GM21390 (cell line): ENCODE data around the gene NFKB2.

Experiments used
- ATAC-seq: cut with Tn5 transposase; IDR thresholded peaks from one replicate; pipeline ENCODE4 v1.9.1; 2021; ENCODE audit not compliant: unreplicated experiment

The NFKB2 gene

GRCh38 chr10:102407425-102408130 is 12.1 kb downstream of the NFKB2 start:
- no peak for ATAC-seq

DNA sequence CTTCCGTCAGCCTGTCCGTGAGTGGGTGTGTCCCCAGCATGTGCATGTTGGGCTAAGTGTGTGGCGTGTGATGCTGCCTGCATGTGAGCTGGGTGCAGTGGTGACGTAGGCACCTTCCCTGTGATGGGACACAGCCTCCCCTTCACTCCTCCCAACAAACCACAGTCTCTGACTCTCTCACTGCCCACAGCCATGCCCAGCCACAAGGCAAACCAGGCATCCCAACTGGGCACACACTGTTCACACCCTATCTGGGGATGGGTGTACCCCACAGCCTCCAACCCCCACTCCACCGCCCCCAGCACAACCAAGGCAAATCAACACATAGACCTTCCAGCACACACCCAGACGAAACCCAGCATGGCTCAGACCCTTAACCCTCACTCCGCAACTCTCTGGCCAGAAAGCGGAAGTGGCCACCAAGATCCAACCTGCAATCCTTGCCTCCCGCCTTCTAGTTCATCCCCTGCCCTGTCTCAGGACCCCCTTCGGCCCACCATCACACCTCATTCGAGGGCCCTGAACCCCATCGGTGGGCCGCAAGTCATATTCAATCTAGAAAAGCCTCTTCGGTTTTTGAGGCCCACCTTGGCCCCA is 12.7 kb downstream of the NFKB2 start:
- ATAC-seq, result no peak

GRCh38 chr10:102408728-102409603 is 13.5 kb downstream of the NFKB2 start:
- no peak for ATAC-seq

DNA sequence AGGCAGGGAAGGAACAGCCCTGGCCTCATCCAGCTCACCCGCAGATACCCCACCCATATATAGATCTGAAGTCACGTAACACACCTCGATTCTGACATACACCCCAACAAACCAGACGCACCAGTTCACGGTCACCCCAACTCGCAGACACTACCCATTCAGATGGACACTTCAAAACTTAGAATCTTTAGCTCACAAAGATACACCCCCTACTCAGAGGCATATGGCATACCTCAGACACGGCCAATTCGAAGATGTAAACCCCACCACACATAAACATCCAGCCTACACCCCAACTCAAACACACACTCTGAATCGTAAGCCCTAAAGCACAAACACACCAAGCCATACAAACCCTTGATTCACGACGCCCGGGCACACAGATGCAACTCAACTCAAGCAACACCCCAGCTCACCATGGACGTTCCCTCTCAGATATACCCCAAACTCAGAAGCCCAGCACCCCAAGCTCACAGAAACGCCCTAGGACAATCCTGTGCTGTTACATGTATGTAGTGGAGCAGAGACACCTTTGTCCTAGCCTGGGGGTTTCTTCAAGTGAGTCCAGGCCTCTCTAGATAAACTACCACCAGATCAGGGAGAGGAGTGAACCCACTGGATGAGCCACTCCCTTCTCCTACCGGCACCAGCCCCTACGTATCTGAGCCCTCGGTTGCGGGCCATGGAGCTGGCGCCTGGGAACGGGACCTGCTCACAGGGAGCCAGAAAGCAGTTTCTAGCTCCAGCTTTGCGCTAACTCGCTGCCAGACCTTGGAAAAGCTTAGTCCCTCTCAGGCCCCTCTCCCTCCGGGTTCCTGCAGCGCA is 14.3 kb downstream of the NFKB2 start:
- ATAC-seq, result no peak

DNA sequence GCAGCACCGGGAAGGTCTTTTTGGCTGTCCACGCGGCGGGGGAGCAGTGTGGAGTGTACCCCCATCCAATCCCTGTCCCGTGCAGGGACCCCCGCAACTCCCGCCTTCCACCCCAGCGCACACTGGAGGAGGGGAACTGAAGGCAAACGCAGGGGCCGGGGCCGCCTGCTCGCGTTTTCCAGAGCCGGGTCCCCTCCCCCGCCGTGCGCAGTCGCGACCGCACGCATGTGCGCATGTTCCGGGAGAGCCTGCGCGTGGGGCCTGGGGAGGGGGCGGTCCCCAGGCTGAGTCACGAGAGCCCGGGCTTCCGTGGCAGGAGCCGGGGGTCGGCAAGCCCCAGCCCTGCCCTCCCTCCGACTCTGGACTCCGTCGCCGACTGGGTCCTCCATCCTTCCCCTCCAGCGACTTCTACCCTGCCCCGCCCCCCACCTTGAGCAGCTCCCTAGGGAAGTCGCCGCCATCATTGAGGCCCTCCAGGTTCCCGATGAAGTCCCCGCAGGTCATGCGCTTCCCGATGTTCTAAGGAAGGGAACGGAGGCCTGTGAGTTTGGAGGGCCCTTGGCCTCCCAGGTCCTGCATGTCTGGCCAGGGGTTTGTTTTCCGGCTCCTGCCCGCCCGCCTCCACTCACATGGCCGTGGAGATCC is 15.0 kb downstream of the NFKB2 start:
- ATAC-seq, result no peak

GRCh38 chr10:102411341-102412255 is 16.1 kb downstream of the NFKB2 start:
- ATAC-seq, result no peak

DNA sequence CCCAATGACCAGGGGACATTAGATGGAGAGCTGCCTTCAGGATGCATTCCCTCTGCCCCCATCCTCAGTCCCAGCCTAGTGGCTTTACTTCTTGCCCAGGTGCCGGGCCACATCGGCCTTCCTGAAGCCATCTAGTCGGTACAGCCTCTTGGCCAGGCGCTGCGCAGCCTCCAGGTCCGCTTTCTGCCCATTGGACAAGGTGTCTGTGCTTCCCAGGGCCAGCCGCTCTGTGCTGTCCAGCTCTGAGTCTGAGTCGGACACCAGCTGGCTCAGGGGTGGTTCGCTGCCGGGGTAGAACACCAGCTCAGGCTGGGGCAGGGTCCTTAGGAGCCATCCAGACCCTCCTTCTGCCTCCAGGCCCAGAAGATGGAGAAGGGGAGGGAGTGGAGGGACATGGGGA is 16.8 kb downstream of the NFKB2 start:
- ATAC-seq, result no peak

DNA sequence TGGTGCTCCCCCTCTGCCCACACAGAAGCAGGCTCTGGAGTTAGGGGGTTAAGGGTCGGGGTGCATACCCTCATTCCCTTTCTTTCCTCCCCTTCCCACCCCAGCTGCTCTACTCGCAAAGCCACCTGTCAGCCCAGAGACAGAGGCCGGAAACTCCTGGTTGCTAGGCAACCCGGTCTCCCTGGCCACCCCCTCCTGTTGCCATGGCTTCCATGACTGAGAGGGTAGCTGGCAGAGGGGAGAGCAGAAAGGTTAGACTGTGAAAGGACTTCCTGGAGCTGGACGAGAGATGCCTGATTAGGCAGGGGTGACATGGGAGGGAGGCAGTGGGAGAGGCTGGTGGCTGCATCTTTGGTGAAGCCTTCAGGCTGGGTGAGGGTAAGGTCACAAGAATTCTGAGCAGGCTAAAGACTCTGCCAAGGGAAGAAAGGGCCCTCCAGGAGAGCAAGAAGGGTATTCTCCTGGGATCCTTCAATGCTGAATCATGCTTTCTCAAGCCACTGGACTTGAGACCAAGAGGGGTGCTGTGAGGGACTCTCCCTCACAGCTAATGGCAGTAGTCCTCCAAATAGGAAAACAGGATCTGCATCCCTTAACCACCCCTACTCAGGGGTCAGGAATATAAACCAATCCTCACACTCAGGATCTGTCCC is 17.7 kb downstream of the NFKB2 start:
- no peak for ATAC-seq

DNA sequence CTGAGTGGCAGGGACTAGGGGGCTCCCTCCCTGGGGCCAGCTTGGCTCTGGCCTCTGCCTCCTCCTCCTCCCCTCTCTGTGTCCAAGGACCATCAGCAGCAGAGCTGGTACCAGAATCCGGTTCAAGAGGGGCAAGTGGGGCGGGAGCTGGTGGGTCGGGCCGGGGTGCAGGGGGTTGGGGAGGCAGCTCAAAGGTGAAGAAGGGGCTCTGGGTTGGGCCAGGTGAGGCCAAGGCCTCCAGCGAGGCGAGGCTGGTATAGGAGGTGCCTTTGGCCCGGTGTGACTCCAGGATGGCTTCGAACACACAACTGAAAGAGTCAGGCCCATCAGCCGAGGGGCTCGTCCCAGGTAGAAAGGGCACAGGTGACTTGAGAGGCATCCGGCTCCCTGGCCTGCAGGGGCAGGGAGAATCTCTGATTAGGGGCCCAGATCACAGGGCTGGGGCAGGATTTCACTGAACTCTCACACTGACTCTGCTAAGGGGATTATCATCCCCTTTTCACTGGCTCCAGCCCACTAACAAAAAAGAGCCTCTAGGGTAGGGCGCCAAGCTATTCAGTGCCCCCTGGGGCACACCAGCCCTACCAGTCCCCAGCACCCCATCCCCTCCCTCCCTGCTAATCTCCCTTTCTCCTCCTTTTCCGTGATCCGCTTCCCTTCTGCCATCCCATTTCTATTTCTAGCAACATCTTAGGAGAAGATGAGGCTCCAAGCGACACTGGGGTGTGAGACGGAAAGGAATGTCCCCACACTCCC is 18.5 kb downstream of the NFKB2 start:
- ATAC-seq, result no peak

DNA sequence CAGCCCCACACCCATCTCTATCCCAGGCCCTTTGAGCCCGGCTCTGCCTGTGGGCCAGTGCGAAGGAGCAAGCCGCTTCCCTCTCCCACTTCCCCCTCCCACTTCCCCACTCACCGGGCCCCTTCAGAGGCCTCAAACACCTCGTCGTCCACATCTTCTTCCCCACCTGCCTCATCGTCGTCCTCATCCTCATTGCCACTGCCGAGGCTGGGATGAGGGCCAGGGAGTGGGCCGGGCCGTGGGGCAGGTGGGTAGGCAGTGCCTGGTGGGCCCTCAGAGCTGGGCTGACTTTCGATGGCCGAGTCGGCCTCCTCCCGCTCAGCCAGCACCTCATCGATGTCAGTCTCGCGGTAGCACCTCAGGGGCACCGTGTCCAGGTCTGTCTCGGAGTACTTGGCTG is 19.2 kb downstream of the NFKB2 start:
- ATAC-seq, result no peak

DNA sequence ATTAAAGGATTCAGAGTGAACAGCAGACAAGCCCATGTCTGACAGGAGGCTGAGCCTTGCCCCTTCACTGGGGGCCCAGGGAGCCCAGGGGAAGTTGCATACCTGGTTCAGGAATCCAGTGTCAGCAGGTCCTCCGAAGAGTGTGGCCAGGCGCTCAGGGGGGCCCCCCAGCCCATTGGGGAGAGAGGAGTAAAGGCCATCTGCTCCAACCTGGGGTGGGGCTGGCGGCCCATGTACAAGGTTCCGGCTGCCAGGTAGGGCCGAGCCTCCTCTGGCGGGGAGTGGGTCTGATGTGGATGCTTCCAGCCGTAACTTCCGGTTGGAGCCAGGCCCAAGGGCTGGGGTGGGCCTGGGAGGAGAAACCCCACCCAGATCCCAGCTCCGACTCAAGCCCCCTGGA is 20.8 kb downstream of the NFKB2 start:
- ATAC-seq, result no peak

GRCh38 chr10:102416695-102417094 is 21.2 kb downstream of the NFKB2 start:
- ATAC-seq, result no peak

GRCh38 chr10:102418622-102419268 is 23.2 kb downstream of the NFKB2 start, which contains the start of gene PSD:
TSS of gene PSD (minus strand) at chr10:102418785. CDS start at chr10:102417038, 1,747 bp downstream.
- no peak for ATAC-seq

- no peak for ATAC-seq
Observed at GRCh38 chr10:102419269-102420180, 24.0 kb downstream of the NFKB2 start.

DNA sequence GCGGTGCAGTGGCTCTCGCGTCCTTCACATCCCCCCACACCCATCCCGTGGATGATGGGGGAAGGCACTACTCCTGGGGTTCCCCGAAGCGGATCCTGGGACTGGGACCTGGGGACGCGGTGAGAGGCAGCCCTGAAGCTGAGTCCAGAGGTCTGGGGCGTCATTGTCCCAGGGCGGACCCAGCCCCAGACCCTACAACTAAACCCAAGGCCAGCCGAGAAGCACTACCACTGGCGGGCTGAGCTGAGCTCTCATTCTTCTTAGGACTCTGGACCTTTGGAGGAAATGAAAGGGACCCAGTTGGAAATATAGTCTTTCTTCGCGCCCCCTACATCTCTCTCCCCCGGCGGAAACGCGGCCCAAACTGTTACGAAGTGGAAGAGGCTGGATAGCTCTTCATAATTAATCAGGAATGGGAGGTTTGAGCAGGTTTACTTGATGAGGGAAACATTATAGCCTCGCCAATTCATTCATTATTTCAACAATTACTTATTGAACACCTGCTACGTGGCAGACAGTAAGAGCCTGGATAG is 24.7 kb downstream of the NFKB2 start:
- no peak for ATAC-seq

DNA sequence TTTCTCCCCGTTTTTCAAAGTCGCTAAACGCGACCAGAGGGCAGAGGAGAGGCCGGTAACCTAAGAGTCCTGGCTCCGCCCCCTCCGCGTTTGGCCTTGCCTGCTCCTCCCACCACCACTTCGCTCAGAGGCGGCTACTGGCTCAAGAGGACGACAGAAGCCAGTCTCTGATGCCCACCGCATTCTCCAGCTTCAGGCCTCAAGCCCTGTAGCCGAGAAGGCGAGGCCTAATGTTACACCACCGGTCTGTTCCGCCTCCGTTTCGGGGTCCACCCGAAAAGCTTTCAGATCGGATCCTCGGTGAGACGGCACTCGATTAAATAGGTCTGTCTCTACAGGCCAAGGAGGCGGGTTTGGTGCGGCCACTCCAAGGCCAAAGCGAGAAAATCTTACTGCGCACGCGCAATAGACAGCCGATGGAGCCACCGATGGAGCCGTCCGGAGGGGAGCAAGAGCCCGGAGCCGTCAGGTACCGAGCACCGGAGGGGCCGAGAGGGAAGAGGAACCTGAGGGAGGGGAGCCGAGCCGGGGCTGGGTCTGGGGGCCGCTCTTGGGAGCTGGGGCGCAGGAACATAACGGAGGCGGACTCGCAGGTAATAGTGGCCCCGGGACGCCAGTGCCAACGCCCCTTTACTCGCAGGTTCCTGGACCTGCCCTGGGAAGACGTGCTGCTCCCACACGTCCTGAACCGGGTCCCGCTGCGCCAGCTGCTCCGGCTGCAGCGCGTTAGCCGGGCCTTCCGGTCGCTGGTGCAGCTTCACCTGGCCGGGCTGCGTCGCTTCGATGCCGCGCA is 25.4 kb downstream of the NFKB2 start, which contains the start of gene FBXL15:
Gene FBXL15 (plus strand): TSS at position 123 of the 793 bp plus-strand sequence. CDS start 294 bp downstream, at position 417.
- peak; percentile 58 for ATAC-seq
